ENCODE measurements around the gene ELAC2. TPM values are rescaled to one million over a fixed set of nuclear protein-coding genes. Genes with fewer than 3 reads are reported as not detected.

The ELAC2 gene
- total and polyA plus RNA-seq, 2 of the 8 experiments (the other 6 are each of a cell fraction or from before 2014, with no cell fraction given) = 91.6 to 127 TPM

- TF ChIP-seq CHD7 (IDR thresholded peaks at IDR 0.05; ENCODE audit: insufficient replicate concordance, low read length) = no peak
- no peak for TF ChIP-seq SIRT6 (IDR thresholded peaks at IDR 0.05; ENCODE audit: low read length)
- TF ChIP-seq NANOG (IDR thresholded peaks at IDR 0.05; ENCODE audit: insufficient read depth, low read depth, low read length, poor library complexity, severe bottlenecking) = no peak
- no peak for TF ChIP-seq TCF12 (IDR thresholded peaks at IDR 0.05; ENCODE audit: low read depth, low read length)
- TF ChIP-seq USF2 (IDR thresholded peaks at IDR 0.05; ENCODE audit: low read length) = no peak
- TF ChIP-seq GABPA (IDR thresholded peaks at IDR 0.05; ENCODE audit: borderline replicate concordance, insufficient read depth, low read length) = no peak
- TF ChIP-seq BRCA1 (IDR thresholded peaks at IDR 0.05; ENCODE audit: low read depth, low read length) = no peak
- no peak for TF ChIP-seq MAFK (IDR thresholded peaks at IDR 0.05; ENCODE audit: low read depth, low read length)
- TF ChIP-seq CHD1 (IDR thresholded peaks at IDR 0.05; ENCODE audit: low read depth, low read length) = no peak
Observed at GRCh38 chr17:13024016-13024415, 6.2 kb upstream of the ELAC2 start (continued).

Data from H1 (cell line).